Hepatocyte (in vitro differentiated cells): ENCODE results near the gene HCRT.

Experiments used
- EZH2 ChIP-seq: fragments of 200-600 bp; sonication (generic); IDR thresholded peaks from 2 replicates; pipeline ENCODE4 v1.6.1; 2016; ENCODE audit warnings: antibody characterized with exemption, mild to moderate bottlenecking, borderline replicate concordance
- EZH2phosphoT487 ChIP-seq: fragments of 200-600 bp; sonication (generic); IDR thresholded peaks from one replicate; pipeline ENCODE4 v1.6.1; 2018; ENCODE audit warnings: antibody characterized with exemption, mild to moderate bottlenecking, low read depth, moderate library complexity; ENCODE audit not compliant: unreplicated experiment, severe bottlenecking
- TF ChIP-seq, protein P1 (sequence below): fragments of 200-600 bp; sonication (generic); IDR thresholded peaks from 2 replicates; pipeline ENCODE4 v1.5.1; 2016; ENCODE audit warnings: antibody characterized with exemption, mild to moderate bottlenecking; ENCODE audit not compliant: poor library complexity

- TF ChIP-seq EZH2phosphoT487: no peak
- TF ChIP-seq, protein P1, sequence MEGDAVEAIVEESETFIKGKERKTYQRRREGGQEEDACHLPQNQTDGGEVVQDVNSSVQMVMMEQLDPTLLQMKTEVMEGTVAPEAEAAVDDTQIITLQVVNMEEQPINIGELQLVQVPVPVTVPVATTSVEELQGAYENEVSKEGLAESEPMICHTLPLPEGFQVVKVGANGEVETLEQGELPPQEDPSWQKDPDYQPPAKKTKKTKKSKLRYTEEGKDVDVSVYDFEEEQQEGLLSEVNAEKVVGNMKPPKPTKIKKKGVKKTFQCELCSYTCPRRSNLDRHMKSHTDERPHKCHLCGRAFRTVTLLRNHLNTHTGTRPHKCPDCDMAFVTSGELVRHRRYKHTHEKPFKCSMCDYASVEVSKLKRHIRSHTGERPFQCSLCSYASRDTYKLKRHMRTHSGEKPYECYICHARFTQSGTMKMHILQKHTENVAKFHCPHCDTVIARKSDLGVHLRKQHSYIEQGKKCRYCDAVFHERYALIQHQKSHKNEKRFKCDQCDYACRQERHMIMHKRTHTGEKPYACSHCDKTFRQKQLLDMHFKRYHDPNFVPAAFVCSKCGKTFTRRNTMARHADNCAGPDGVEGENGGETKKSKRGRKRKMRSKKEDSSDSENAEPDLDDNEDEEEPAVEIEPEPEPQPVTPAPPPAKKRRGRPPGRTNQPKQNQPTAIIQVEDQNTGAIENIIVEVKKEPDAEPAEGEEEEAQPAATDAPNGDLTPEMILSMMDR: no peak
- no peak for TF ChIP-seq EZH2
Measured at GRCh38 chr17:42153919-42154742, 31.1 kb downstream of the HCRT start.
